ENCODE results near the gene SLC16A5.

DNA sequence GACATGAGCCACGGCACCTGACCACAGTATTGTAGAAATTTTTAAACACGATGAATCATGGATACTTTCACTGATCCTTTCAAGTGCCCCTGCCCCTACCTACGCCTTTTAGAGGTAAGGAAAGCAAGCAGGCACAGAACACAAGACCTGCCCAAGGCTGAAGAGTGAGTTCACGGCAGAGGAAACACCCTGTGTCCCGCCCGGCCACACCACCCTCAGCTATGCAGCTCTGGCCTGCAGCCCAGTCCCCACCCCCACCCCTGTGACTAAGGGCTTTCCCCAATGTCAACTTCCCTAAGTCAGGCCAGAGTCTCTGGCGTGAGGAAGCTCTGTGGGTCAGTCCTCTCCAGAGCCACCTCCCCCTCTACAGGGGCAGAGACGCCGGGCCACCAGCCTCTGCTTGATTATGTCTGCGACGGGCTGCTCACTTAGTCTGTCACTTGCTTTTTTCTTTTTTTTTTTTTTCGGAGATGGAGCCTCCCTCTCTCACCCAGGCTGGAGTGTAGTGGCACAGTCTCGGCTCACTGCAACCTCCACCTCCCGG, 8.4 kb downstream of the SLC16A5 start:
- no peak for TF ChIP-seq EZH2phosphoT487 (IDR thresholded peaks at IDR 0.05; ENCODE audit: insufficient read depth, low read depth)
- no peak for TF ChIP-seq EZH2 (IDR thresholded peaks at IDR 0.05; ENCODE audit: insufficient read depth, poor library complexity, severe bottlenecking)
